Mucosa of descending colon (tissue), 3 donors: Measurements from ENCODE around the gene GPC6. TPM values are rescaled to one million over a fixed set of nuclear protein-coding genes. Genes with fewer than 3 reads are reported as not detected.

ENCODE experiments used
- ATAC-seq: fragments of 200-7000 bp; cut with Tn5 transposase; one replicate; pipeline ENCODE4 v1.9.1; 2020; ENCODE audit warnings: mild to moderate bottlenecking, moderate library complexity
- DNase-seq, 3 donors: peaks; one replicate each; pipeline ENCODE4 v3.0.0-alpha.2; 2020
- H3K36me3 ChIP-seq: fragments of 200-600 bp; one replicate; pipeline ENCODE4 v1.8.0; 2021; ENCODE audit warnings: low read depth, mild to moderate bottlenecking
- H3K4me1 ChIP-seq: fragments of 200-600 bp; one replicate; pipeline ENCODE4 v1.8.0; 2021; ENCODE audit warnings: low read depth, mild to moderate bottlenecking
- H3K4me3 ChIP-seq: fragments of 200-600 bp; one replicate; pipeline ENCODE4 v1.8.0; 2021; ENCODE audit warnings: mild to moderate bottlenecking
- H3K9me3 ChIP-seq: fragments of 200-600 bp; one replicate; pipeline ENCODE4 v1.8.0; 2021; ENCODE audit warnings: mild to moderate bottlenecking
- CTCF ChIP-seq: fragments of 200-600 bp; IDR thresholded peaks from one replicate; pipeline ENCODE4 v1.8.0; 2022; ENCODE audit warnings: antibody characterized with exemption, mild to moderate bottlenecking
- intact Hi-C, 2 donors: fragments of 100-400 bp; cut with DNase I in 1 of 2; cut with micrococcal nuclease in 1 of 2; formaldehyde crosslinking; loops; one replicate each; pipeline versions ENCODE4 v1.11.0 to v1.11.1; 2022; cut with DNase I, micrococcal nuclease
- total RNA-seq, 3 donors: library from RNA; stranded (reverse); fragmentation: NEBNext Ultra II Directional in 2 of 3; extraction: Animal tissue kit (Norgen Biotek cat#: 25700) in 2 of 3; gene quantifications; one replicate each; pipeline versions ENCODE4 v1.2.1 to v1.2.4, GENCODE V29; 2021 to 2023
- donor health status: DM: no; HTN: no; CAD: no; lungs with moderate emphysema.
- donor health status: DM: no; HTN: no; CAD: no.
- donor health status: DM: no; HTN: yes; CAD: no.

Gene GPC6
- total RNA-seq, 3 donors from 2014 or later, result 2.7 to 11.3 (median 7.5) TPM

- intact Hi-C loops, result no loop called here
- Histone ChIP-seq H3K4me1 (no peaks in the 10 kb centered on the region), H3K9me3 (no peaks in the 10 kb centered on the region), H3K4me3 (no peak overlapping the region), H3K36me3 (no peaks in the 10 kb centered on the region)
- no peak for ATAC-seq
- DNase-seq, result no peak
- TF ChIP-seq CTCF, result no peak
These were observed 517.4 kb downstream of the GPC6 start for GRCh38 chr13:93744033-93744432.

- intact Hi-C loops, result no loop called here
These were observed 518.3 kb downstream of the GPC6 start for GRCh38 chr13:93744886-93745285.

GRCh38 chr13:93745884-93746283 is 519.3 kb downstream of the GPC6 start:
- TF ChIP-seq CTCF, result no peak
- Histone ChIP-seq H3K9me3 (no peaks in the 10 kb centered on the region), H3K4me1 (no peaks in the 10 kb centered on the region), H3K36me3 (no peaks in the 10 kb centered on the region), H3K4me3 (no peak overlapping the region)
- no peak for ATAC-seq
- DNase-seq, result no peak
- intact Hi-C loops, result no loop called here

More at GRCh38 chr13:93744886-93745285, 518.3 kb downstream of the GPC6 start:
- no peak for ATAC-seq
- Histone ChIP-seq H3K4me1 (no peaks in the 10 kb centered on the region), H3K36me3 (no peaks in the 10 kb centered on the region), H3K4me3 (no peak overlapping the region), H3K9me3 (no peaks in the 10 kb centered on the region)
- TF ChIP-seq CTCF, result no peak
- DNase-seq, result no peak

DNA sequence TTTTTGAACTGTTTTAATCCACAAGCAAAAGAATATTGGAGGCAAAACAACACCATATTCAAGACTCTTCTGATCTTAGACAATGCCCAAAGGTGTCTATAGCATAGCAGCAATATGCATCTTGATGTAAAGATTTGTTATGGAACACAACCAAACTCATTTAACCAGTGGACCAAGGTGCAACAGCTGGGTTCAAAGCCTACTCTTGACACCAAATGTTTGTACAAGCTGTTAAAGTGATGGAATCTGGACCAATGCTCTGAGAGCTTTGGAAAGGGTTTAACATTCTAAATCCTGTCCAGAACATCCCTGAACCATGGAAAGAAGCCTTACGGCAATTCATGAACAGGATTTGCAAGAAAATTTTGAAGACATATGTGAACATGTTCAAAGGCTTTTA is 520.0 kb downstream of the GPC6 start:
- ATAC-seq (no peak), DNase-seq (no peak)
- intact Hi-C loops, result no loop called here
- no peak for TF ChIP-seq CTCF
- H3K4me3 ChIP-seq, result no peak overlapping the region
- H3K4me1 ChIP-seq, result no peaks in the 10 kb centered on the region
- H3K9me3 ChIP-seq, result no peaks in the 10 kb centered on the region
- no peaks in the 10 kb centered on the region for H3K36me3 ChIP-seq

GRCh38 chr13:93750676-93751075 is 524.1 kb downstream of the GPC6 start:
- no peaks in the 10 kb centered on the region for H3K4me1 ChIP-seq
- intact Hi-C loops, result no loop called here
- DNase-seq, result no peak
- ATAC-seq, result no peak
- TF ChIP-seq CTCF, result no peak
- H3K9me3 ChIP-seq, result no peaks in the 10 kb centered on the region
- H3K36me3 ChIP-seq, result no peaks in the 10 kb centered on the region
- no peak overlapping the region for H3K4me3 ChIP-seq

GRCh38 chr13:93751117-93751516 is 524.5 kb downstream of the GPC6 start:
- Histone ChIP-seq H3K9me3 (no peaks in the 10 kb centered on the region), H3K4me3 (no peak overlapping the region), H3K36me3 (no peaks in the 10 kb centered on the region), H3K4me1 (no peaks in the 10 kb centered on the region)
- no peak for ATAC-seq
- no peak for TF ChIP-seq CTCF
- intact Hi-C loops, result no loop called here
- no peak for DNase-seq
